H1 (cell line): ENCODE results near the gene RBBP5. TPM values are rescaled to one million over a fixed set of nuclear protein-coding genes. Genes with fewer than 3 reads are reported as not detected.

ENCODE experiments used
- CTCF ChIA-PET: fragments of 300-600 bp; sonication (Branson Sonifier 250); formaldehyde crosslinking; loops from one replicate; lab custom pipeline; 2021; ENCODE audit not compliant: partially characterized antibody; lab: Charles Lee
- POLR2A ChIA-PET: fragments of 300-600 bp; sonication (Branson Sonifier 250); formaldehyde crosslinking; loops from one replicate; lab custom pipeline; 2021; ENCODE audit warnings: inconsistent platforms; ENCODE audit not compliant: partially characterized antibody; lab: Charles Lee
- DNase-seq, 2 experiments: peaks; one replicate each; pipeline versions ENCODE4 v3.0.0 to v3.0.0-alpha.2; 2010 to 2022; ENCODE audit warnings: low spot score in 2 of 2, low read depth in 1 of 2, mixed read lengths in 1 of 2
- FAIRE-seq: peaks from 2 replicates; lab custom pipeline; 2011; peaks lifted over from hg19 to GRCh38; lab: Jason Lieb, UNC
- H2AFZ ChIP-seq: 2 replicates; pipeline ENCODE4 v1.8.1; 2012; ENCODE audit warnings: low read length, inconsistent platforms
- H2AK5ac ChIP-seq: 2 replicates; pipeline ENCODE4 v1.6.1; 2013; ENCODE audit warnings: low read depth, low read length
- H2BK120ac ChIP-seq: replicated peaks from 2 replicates; pipeline ENCODE3; 2013; ENCODE audit warnings: low read depth, low read length, inconsistent platforms
- H2BK12ac ChIP-seq: 2 replicates; pipeline ENCODE4 v1.6.1; 2013; ENCODE audit warnings: low read depth, low read length
- H2BK15ac ChIP-seq: 2 replicates; pipeline ENCODE4 v1.6.1; 2013; ENCODE audit warnings: low read length
- H2BK20ac ChIP-seq: 2 replicates; pipeline ENCODE4 v1.6.1; 2013; ENCODE audit warnings: low read length
- H2BK5ac ChIP-seq: 2 replicates; pipeline ENCODE4 v1.6.1; 2013; ENCODE audit warnings: low read depth, low read length
- H3K14ac ChIP-seq: 2 replicates; pipeline ENCODE4 v1.6.1; 2013; ENCODE audit warnings: inconsistent platforms; ENCODE audit not compliant: insufficient read length
- H3K18ac ChIP-seq: 2 replicates; pipeline ENCODE4 v1.6.1; 2013; ENCODE audit warnings: low read length; ENCODE audit errors: extremely low read depth
- H3K23ac ChIP-seq: 2 replicates; pipeline ENCODE4 v1.6.1; 2013; ENCODE audit warnings: inconsistent platforms; ENCODE audit not compliant: insufficient read length
- H3K23me2 ChIP-seq: 2 replicates; pipeline ENCODE4 v1.6.1; 2013; ENCODE audit warnings: low read depth, low read length
- H3K27ac ChIP-seq: 2 replicates; pipeline ENCODE4 v1.6.1; 2011; ENCODE audit warnings: low read depth, low read length, inconsistent platforms
- H3K27me3 ChIP-seq, 4 experiments: replicated peaks in 1 of 4; 1 replicate in 1 of 4; 2 replicates in 3 of 4; pipeline versions ENCODE4 v1.6.1 to v1.8.1; 2011 to 2013; ENCODE audit warnings: low read length in 3 of 4, mild to moderate bottlenecking in 3 of 4, inconsistent platforms in 2 of 4, mixed read lengths in 2 of 4, moderate library complexity in 1 of 4; ENCODE audit not compliant: control insufficient read depth in 3 of 4, insufficient read depth in 3 of 4; ENCODE audit errors: extremely low read depth in 1 of 4
- H3K36me3 ChIP-seq, 4 experiments: 2 replicates each; pipeline versions ENCODE4 v1.6.1 to v1.8.1; 2011 to 2013; ENCODE audit warnings: mild to moderate bottlenecking in 4 of 4, low read length in 3 of 4, moderate library complexity in 2 of 4, control low read depth in 1 of 4, inconsistent platforms in 1 of 4; ENCODE audit not compliant: insufficient read depth in 4 of 4, control insufficient read depth in 2 of 4
- H3K4ac ChIP-seq: replicated peaks from 2 replicates; pipeline ENCODE3; 2013; ENCODE audit warnings: low read length, low read depth, mixed read lengths, inconsistent platforms; ENCODE audit not compliant: insufficient read length
- H3K4me1 ChIP-seq, 4 experiments: replicated peaks in 1 of 4; 1 replicate in 1 of 4; 2 replicates in 3 of 4; pipeline versions ENCODE4 v1.6.1 to v1.8.1; 2011 to 2013; ENCODE audit warnings: low read length in 3 of 4, inconsistent platforms in 2 of 4, mixed read lengths in 1 of 4; ENCODE audit not compliant: insufficient read depth in 4 of 4, control insufficient read depth in 3 of 4
- H3K4me2 ChIP-seq, 2 experiments: 2 replicates each; pipeline versions ENCODE4 v1.6.1 to v1.8.1; 2011 to 2013; ENCODE audit warnings: low read depth in 2 of 2, low read length in 2 of 2, control low read depth in 1 of 2, inconsistent platforms in 1 of 2, mild to moderate bottlenecking in 1 of 2; ENCODE audit not compliant: insufficient read depth in 1 of 2
- H3K4me3 ChIP-seq, 4 experiments: fragments of 200-600, 300-600 bp in 1 of 4; sonication (generic), shearing (Covaris generic), sonication (Bioruptor Twin) in 1 of 4; 2 replicates each; pipeline versions ENCODE4 v1.5.1 to v1.8.1; 2011 to 2016; ENCODE audit warnings: low read length in 4 of 4, low read depth in 3 of 4, control low read depth in 2 of 4, inconsistent platforms in 2 of 4, mild to moderate bottlenecking in 2 of 4, mixed read lengths in 1 of 4, moderate library complexity in 1 of 4; ENCODE audit not compliant: insufficient read depth in 2 of 4; ENCODE audit errors: extremely low read depth in 1 of 4
- H3K56ac ChIP-seq: replicated peaks from 2 replicates; pipeline ENCODE3; 2013; ENCODE audit warnings: low read depth, mild to moderate bottlenecking, mixed read lengths, low read length, inconsistent platforms; ENCODE audit not compliant: insufficient read length
- H3K79me1 ChIP-seq: 2 replicates; pipeline ENCODE4 v1.6.1; 2013; ENCODE audit warnings: low read depth, low read length, control low read depth
- H3K79me2 ChIP-seq, 2 experiments: 2 replicates each; pipeline versions ENCODE4 v1.6.1 to v1.8.1; 2012 to 2013; ENCODE audit warnings: low read length in 2 of 2, mild to moderate bottlenecking in 2 of 2, inconsistent platforms in 1 of 2; ENCODE audit not compliant: insufficient read depth in 2 of 2, control insufficient read depth in 1 of 2
- H3K9ac ChIP-seq, 4 experiments: replicated peaks in 1 of 4; 1 replicate in 1 of 4; 2 replicates in 3 of 4; pipeline versions ENCODE4 v1.6.1 to v1.8.1; 2011 to 2013; ENCODE audit warnings: low read depth in 3 of 4, low read length in 3 of 4, control low read depth in 2 of 4, mild to moderate bottlenecking in 2 of 4, moderate library complexity in 2 of 4, inconsistent platforms in 1 of 4; ENCODE audit errors: extremely low read depth in 1 of 4
- H3K9me3 ChIP-seq, 2 experiments: 2 replicates each; pipeline versions ENCODE4 v1.6.1 to v1.8.1; 2012 to 2013; ENCODE audit warnings: mild to moderate bottlenecking in 2 of 2, moderate library complexity in 2 of 2, control low read depth in 1 of 2, inconsistent platforms in 1 of 2, low read depth in 1 of 2, low read length in 1 of 2, mixed read lengths in 1 of 2; ENCODE audit not compliant: insufficient read depth in 2 of 2
- H4K20me1 ChIP-seq, 2 experiments: replicated peaks in 1 of 2; 2 replicates each; pipeline versions ENCODE3 to v1.8.1; 2011 to 2013; ENCODE audit warnings: inconsistent platforms in 2 of 2, low read length in 2 of 2, mild to moderate bottlenecking in 1 of 2; ENCODE audit not compliant: insufficient read depth in 2 of 2, control insufficient read depth in 1 of 2
- H4K5ac ChIP-seq: 2 replicates; pipeline ENCODE4 v1.6.1; 2013; ENCODE audit warnings: low read length, low read depth, mixed read lengths, inconsistent platforms; ENCODE audit not compliant: insufficient read length
- H4K8ac ChIP-seq: 2 replicates; pipeline ENCODE4 v1.8.0; 2013; ENCODE audit warnings: mild to moderate bottlenecking, moderate library complexity, low read length, inconsistent platforms; ENCODE audit not compliant: insufficient read depth; ENCODE audit errors: extremely low read depth
- H4K91ac ChIP-seq: replicated peaks from 2 replicates; pipeline ENCODE3; 2013; ENCODE audit warnings: low read length, mixed read lengths, inconsistent platforms; ENCODE audit not compliant: insufficient read length
- CEBPB ChIP-seq: IDR thresholded peaks from 2 replicates; pipeline ENCODE4 v1.6.1; 2012; ENCODE audit warnings: low read depth, low read length
- EZH2 ChIP-seq: fragments of 200-600 bp; sonication (generic); IDR thresholded peaks from 2 replicates; pipeline ENCODE4 v1.7.1; 2012; ENCODE audit warnings: low read depth, mild to moderate bottlenecking, moderate library complexity, low read length, inconsistent platforms; ENCODE audit not compliant: severe bottlenecking
- FOSL1 ChIP-seq: IDR thresholded peaks from 2 replicates; pipeline ENCODE4 v1.6.1; 2011; ENCODE audit warnings: mild to moderate bottlenecking, low read depth, low read length, moderate library complexity; ENCODE audit not compliant: insufficient read depth
- GABPA ChIP-seq: IDR thresholded peaks from 2 replicates; pipeline ENCODE4 v1.6.1; 2011; ENCODE audit warnings: mild to moderate bottlenecking, low read length, moderate library complexity, borderline replicate concordance; ENCODE audit not compliant: insufficient read depth
- KDM4A ChIP-seq: IDR thresholded peaks from one replicate; pipeline ENCODE4 v1.7.1; 2012; ENCODE audit warnings: low read depth, mild to moderate bottlenecking, moderate library complexity, low read length, inconsistent platforms; ENCODE audit not compliant: severe bottlenecking
- PHF8 ChIP-seq: fragments of 200-600 bp; sonication (generic); conservative IDR thresholded peaks from 2 replicates; pipeline ENCODE4 v1.7.1; 2012; ENCODE audit warnings: low read depth, mild to moderate bottlenecking, inconsistent platforms, low read length, moderate library complexity
- RAD21 ChIP-seq, 2 experiments: IDR thresholded peaks in 1 of 2; conservative IDR thresholded peaks in 1 of 2; 2 replicates each; pipeline ENCODE4 v1.6.1; 2011; ENCODE audit warnings: low read depth in 2 of 2, low read length in 2 of 2, improper control_type of control experiment in 1 of 2, inconsistent platforms in 1 of 2, mild to moderate bottlenecking in 1 of 2, moderate library complexity in 1 of 2
- SIRT6 ChIP-seq: IDR thresholded peaks from one replicate; pipeline ENCODE4 v1.7.1; 2012; ENCODE audit warnings: low read length, inconsistent platforms
- SP4 ChIP-seq: IDR thresholded peaks from 2 replicates; pipeline ENCODE4 v1.6.1; 2012; ENCODE audit warnings: low read length, inconsistent platforms
- TEAD4 ChIP-seq: IDR thresholded peaks from 2 replicates; pipeline ENCODE4 v1.6.1; 2012; ENCODE audit warnings: low read depth, low read length, inconsistent platforms, mixed read lengths
- YY1 ChIP-seq: IDR thresholded peaks from 2 replicates; pipeline ENCODE4 v1.6.1; 2011; ENCODE audit warnings: low read depth, mild to moderate bottlenecking, low read length
- WGBS, 2 experiments: shearing (Covaris generic) in 1 of 2; methylation state at CpG; one replicate each; pipeline versions ENCODE4 v1.1.6 to v1.1.7; 2013 to 2015; ENCODE audit warnings: low lambda C conversion rate in 2 of 2, mixed read lengths in 2 of 2, inconsistent platforms in 1 of 2, low coverage in 1 of 2, missing lambda C conversion rate in 1 of 2; ENCODE audit not compliant: insufficient replicate concordance in 2 of 2, insufficient coverage in 1 of 2, insufficient read length in 1 of 2; ENCODE audit errors: extremely low coverage in 1 of 2, missing lambda C conversion rate in 1 of 2; 5-methylcytosine and 5-hydroxymethylcytosine counted together
- polyA plus RNA-seq, 7 experiments: library from polyadenylated mRNA; depleted of rRNA in 3 of 7; stranded (reverse) in 5 of 7; unstranded in 2 of 7; fragments of >200 nt in 5 of 7; fragments of 200-250 nt in 2 of 7; gene quantifications; 1 replicate in 5 of 7; 2 replicates in 1 of 7; 4 replicates in 1 of 7; pipeline versions ENCODE4 v1.2.1 to v1.2.3, GENCODE V29; 2011 to 2013; ENCODE audit warnings: missing spikeins in 2 of 7, mixed read lengths in 2 of 7
- total RNA-seq: library from RNA; stranded (reverse); fragmentation: NEBNext Ultra II Directional; extraction: Animal tissue kit (Norgen Biotek cat#: 25700); gene quantifications from 2 replicates; pipeline ENCODE4 v1.2.1, GENCODE V29; 2021
- TF ChIP-seq, protein P1 (sequence below): IDR thresholded peaks from 2 replicates; pipeline ENCODE4 v1.6.1; 2012; ENCODE audit warnings: low read length, inconsistent platforms

RBBP5 gene
- total and polyA plus RNA-seq, 2 of the 8 experiments (the other 6 are each of a cell fraction or from before 2014, with no cell fraction given): 6.7 to 21.5 TPM

DNA sequence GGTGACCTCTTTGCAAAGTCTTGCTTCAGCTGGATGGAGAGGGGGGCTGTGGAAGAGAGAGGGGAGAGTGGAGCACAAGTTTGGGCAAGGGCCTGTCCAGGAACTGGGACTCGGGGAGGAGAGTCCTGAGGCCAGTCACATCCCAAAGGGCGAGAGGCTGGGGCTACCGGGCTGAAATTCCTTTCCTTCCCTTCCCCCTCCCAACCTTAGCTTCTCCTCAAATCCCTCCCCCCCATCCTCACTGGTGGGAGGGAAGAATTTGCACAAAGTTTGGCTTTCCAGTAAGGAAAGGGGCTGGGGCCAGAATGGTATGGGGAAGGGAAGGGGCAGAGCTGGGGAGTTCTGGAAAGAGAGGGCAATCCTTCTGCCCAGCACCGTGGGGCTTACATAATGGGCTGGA is 77.9 kb downstream of the RBBP5 start:
- H3K56ac ChIP-seq: no peak overlapping the region
- no peaks in the 10 kb centered on the region for H3K79me1 ChIP-seq
- no peak overlapping the region for H2AK5ac ChIP-seq
- FAIRE-seq (no peak), DNase-seq (no peak)
- CTCF ChIA-PET: interaction anchor here (0.7 to 2.2 kb wide), 6 partner anchors 10 to 56 kb away, joined by 3 to 12 read pairs (median 3); no protein-coding TSS in a partner anchor
- H2BK12ac ChIP-seq: peak overlapping the region; percentile 43; the same call in 1 of the 2 replicates
- H3K23me2 ChIP-seq: peaks cover 3% of the 10 kb centered on the region; the same call in 1 of the 2 replicates
- H4K5ac ChIP-seq: no peak overlapping the region
- no peak overlapping the region for H3K4ac ChIP-seq
- H2BK20ac ChIP-seq: no peak overlapping the region
- no peak overlapping the region for H2BK120ac ChIP-seq
- POLR2A ChIA-PET: interaction anchor here (0.9 to 1.3 kb wide), 4 partner anchors 9 to 52 kb away, joined by 3 read pairs; no protein-coding TSS in a partner anchor
- no peaks in the 10 kb centered on the region for H3K9me3 ChIP-seq
- H3K27me3 ChIP-seq: peaks cover 0 to 32% (median 18%) of the 10 kb centered on the region in 4 experiments; a peak in 5 of 7 replicates
- no peak overlapping the region for H3K9ac ChIP-seq
- peak overlapping the region; percentile 57 to 90 for H3K4me2 ChIP-seq
- H2AFZ ChIP-seq: no peak overlapping the region
- no peak overlapping the region for H3K27ac ChIP-seq
- H2BK15ac ChIP-seq: no peak overlapping the region
- H3K79me2 ChIP-seq: no peaks in the 10 kb centered on the region
- H3K4me1 ChIP-seq: peaks cover 13 to 27% (median 16%) of the 10 kb centered on the region in 4 experiments
- no peaks in the 10 kb centered on the region for H3K36me3 ChIP-seq
- H3K18ac ChIP-seq: no peak overlapping the region
- H3K4me3 ChIP-seq: peak overlapping the region in 1 of 4 experiments; percentile 56; a peak in 1 of 8 replicates
- WGBS, 2 experiments: 55% methylated on average over 2 of the region's 4 CpGs; no CpG with 5 or more reads in 1 of the 2 experiments
- no peak overlapping the region for H4K8ac ChIP-seq
- no peak overlapping the region for H4K91ac ChIP-seq
- peaks cover 0 to 1% of the 10 kb centered on the region in 2 experiments for H4K20me1 ChIP-seq
- H3K14ac ChIP-seq: no peak overlapping the region
- H3K23ac ChIP-seq: no peak overlapping the region
- no peak overlapping the region for H2BK5ac ChIP-seq
- TF ChIP-seq, protein P1, sequence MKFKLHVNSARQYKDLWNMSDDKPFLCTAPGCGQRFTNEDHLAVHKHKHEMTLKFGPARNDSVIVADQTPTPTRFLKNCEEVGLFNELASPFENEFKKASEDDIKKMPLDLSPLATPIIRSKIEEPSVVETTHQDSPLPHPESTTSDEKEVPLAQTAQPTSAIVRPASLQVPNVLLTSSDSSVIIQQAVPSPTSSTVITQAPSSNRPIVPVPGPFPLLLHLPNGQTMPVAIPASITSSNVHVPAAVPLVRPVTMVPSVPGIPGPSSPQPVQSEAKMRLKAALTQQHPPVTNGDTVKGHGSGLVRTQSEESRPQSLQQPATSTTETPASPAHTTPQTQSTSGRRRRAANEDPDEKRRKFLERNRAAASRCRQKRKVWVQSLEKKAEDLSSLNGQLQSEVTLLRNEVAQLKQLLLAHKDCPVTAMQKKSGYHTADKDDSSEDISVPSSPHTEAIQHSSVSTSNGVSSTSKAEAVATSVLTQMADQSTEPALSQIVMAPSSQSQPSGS: no peak
- TF ChIP-seq RAD21 (IDR thresholded peaks at IDR 0.05 in 1 of 2, conservative IDR thresholded peaks at IDR 0.05 in 1 of 2; ENCODE audit: low read depth in 2 of 2, low read length in 2 of 2) (no peak), KDM4A (no peak), YY1 (no peak), PHF8 (no peak), EZH2 (no peak), SP4 (no peak), TEAD4 (no peak), SIRT6 (no peak), GABPA (no peak), FOSL1 (no peak), CEBPB (no peak)
